T-cell (primary cell): ENCODE data around the gene TMC3. TPM values are rescaled to one million over a fixed set of nuclear protein-coding genes. Genes with fewer than 3 reads are reported as not detected.

ENCODE experiments used
- ATAC-seq, 4 experiments: fragments of 200-7000 bp in 3 of 4; fragments of 150-1000 bp in 1 of 4; cut with Tn5 transposase; replicated peaks in 1 of 4; 1 replicate in 3 of 4; 2 replicates in 1 of 4; pipeline ENCODE4 v1.10.0; 2021; ENCODE audit warnings: moderate library complexity in 3 of 4, mild to moderate bottlenecking in 2 of 4, moderate number of reproducible peaks in 1 of 4
- CTCF ChIA-PET, 2 donors: fragments of 300-600 bp; sonication (Branson Sonifier 250); formaldehyde crosslinking; loops; one replicate each; lab custom pipeline; 2022; ENCODE audit warnings: antibody characterized with exemption in 2 of 2; lab: Charles Lee
- POLR2A ChIA-PET, 2 donors: fragments of 300-600 bp; sonication (Branson Sonifier 250); formaldehyde crosslinking; loops; one replicate each; lab custom pipeline; 2022; ENCODE audit warnings: antibody characterized with exemption in 2 of 2; lab: Charles Lee
- DNase-seq, 35 experiments: peaks; one replicate each; pipeline versions ENCODE4 v3.0.0 to v3.0.0-alpha.2; 2013 to 2023
- H3K27ac ChIP-seq: one replicate; pipeline ENCODE4 v1.5.1; 2013; ENCODE audit warnings: low read length
- H3K27me3 ChIP-seq, 2 experiments: replicated peaks in 1 of 2; 1 replicate in 1 of 2; 2 replicates in 1 of 2; pipeline versions ENCODE4 v1.6.1 to v1.7.0; 2013; ENCODE audit warnings: low read length in 1 of 2, mixed read lengths in 1 of 2; ENCODE audit not compliant: control insufficient read depth in 2 of 2, insufficient read depth in 2 of 2; ENCODE audit errors: extremely low read depth in 1 of 2
- H3K36me3 ChIP-seq, 2 donors: 1 replicate in 1 of 2; 2 replicates in 1 of 2; pipeline versions ENCODE4 v1.6.1 to v1.7.0; 2013; ENCODE audit warnings: low read length in 1 of 2; ENCODE audit not compliant: control insufficient read depth in 2 of 2, insufficient read depth in 1 of 2; ENCODE audit errors: extremely low read depth in 1 of 2
- H3K4me1 ChIP-seq, 2 experiments: 1 replicate in 1 of 2; 2 replicates in 1 of 2; pipeline versions ENCODE4 v1.6.1 to v1.7.0; 2013; ENCODE audit warnings: low read length in 2 of 2, mixed read lengths in 1 of 2; ENCODE audit not compliant: insufficient read depth in 2 of 2, control insufficient read depth in 1 of 2; ENCODE audit errors: extremely low read depth in 1 of 2
- H3K4me3 ChIP-seq, 2 donors: 1 replicate in 1 of 2; 2 replicates in 1 of 2; pipeline versions ENCODE4 v1.5.1 to v1.7.0; 2013; ENCODE audit warnings: mild to moderate bottlenecking in 2 of 2, low read length in 1 of 2, moderate library complexity in 1 of 2; ENCODE audit not compliant: control insufficient read depth in 1 of 2; ENCODE audit errors: extremely low read depth in 1 of 2
- H3K9me3 ChIP-seq: 2 replicates; pipeline ENCODE4 v1.7.0; 2013
- H3K27ac Mint-ChIP-seq, 2 donors: one replicate each; pipeline ENCODE4 v1.8.0; 2020 to 2021; ENCODE audit warnings: mild to moderate bottlenecking in 2 of 2, mixed read lengths in 2 of 2
- H3K27me3 Mint-ChIP-seq, 2 donors: one replicate each; pipeline ENCODE4 v1.8.0; 2021 to 2022; ENCODE audit warnings: mixed read lengths in 2 of 2
- H3K36me3 Mint-ChIP-seq: one replicate; pipeline ENCODE4 v1.8.0; 2021; ENCODE audit warnings: mixed read lengths
- H3K4me1 Mint-ChIP-seq, 3 donors: one replicate each; pipeline ENCODE4 v1.8.0; 2020 to 2022; ENCODE audit warnings: mixed read lengths in 3 of 3, mild to moderate bottlenecking in 1 of 3
- H3K4me3 Mint-ChIP-seq, 3 donors: one replicate each; pipeline ENCODE4 v1.8.0; 2020 to 2022; ENCODE audit warnings: mild to moderate bottlenecking in 3 of 3, mixed read lengths in 3 of 3, moderate library complexity in 3 of 3
- H3K9me3 Mint-ChIP-seq, 3 donors: one replicate each; pipeline ENCODE4 v1.8.0; 2020 to 2022; ENCODE audit warnings: mixed read lengths in 3 of 3
- WGBS: methylation state at CpG from one replicate; pipeline ENCODE4 v1.1.5; 2013; ENCODE audit warnings: missing lambda C conversion rate; ENCODE audit not compliant: insufficient coverage; 5-methylcytosine and 5-hydroxymethylcytosine counted together
- total RNA-seq, 35 experiments: library from RNA in 6 of 35; stranded (reverse) in 6 of 35; fragments of 120-200 nt in 1 of 35; gene quantifications; one replicate each; pipeline versions ENCODE4 v1.2.1 to v1.2.4 and lab custom pipeline; 2013 to 2026

TMC3 gene
- total RNA-seq, 5 donors from 2014 or later (not counting 1 experiment from before 2014, with no cell fraction given): not detected

GRCh38 chr15:81373176-81373575 lies 837 bp downstream of the TMC3 start:
- Mint-ChIP-seq H3K4me3 (no peak overlapping the region), H3K4me1 (no peaks in the 10 kb centered on the region), H3K36me3 (peaks cover 4% of the 10 kb centered on the region), H3K27me3 (no peaks in the 10 kb centered on the region), H3K27ac (no peak overlapping the region), H3K9me3 (no peaks in the 10 kb centered on the region)
- no CpG with 5 or more reads among the region's 5 CpGs for WGBS
- H3K4me3 ChIP-seq: no peak overlapping the region
- no peaks in the 10 kb centered on the region for H3K4me1 ChIP-seq
- H3K36me3 ChIP-seq: no peaks in the 10 kb centered on the region
- H3K27me3 ChIP-seq: peaks cover 0 to 2% of the 10 kb centered on the region in 2 experiments
- H3K27ac ChIP-seq: no peak overlapping the region
- ATAC-seq: no peak
- CTCF ChIA-PET: no interaction called here
- DNase-seq: no peak
- H3K9me3 ChIP-seq: no peaks in the 10 kb centered on the region
- POLR2A ChIA-PET: no interaction called here

DNA sequence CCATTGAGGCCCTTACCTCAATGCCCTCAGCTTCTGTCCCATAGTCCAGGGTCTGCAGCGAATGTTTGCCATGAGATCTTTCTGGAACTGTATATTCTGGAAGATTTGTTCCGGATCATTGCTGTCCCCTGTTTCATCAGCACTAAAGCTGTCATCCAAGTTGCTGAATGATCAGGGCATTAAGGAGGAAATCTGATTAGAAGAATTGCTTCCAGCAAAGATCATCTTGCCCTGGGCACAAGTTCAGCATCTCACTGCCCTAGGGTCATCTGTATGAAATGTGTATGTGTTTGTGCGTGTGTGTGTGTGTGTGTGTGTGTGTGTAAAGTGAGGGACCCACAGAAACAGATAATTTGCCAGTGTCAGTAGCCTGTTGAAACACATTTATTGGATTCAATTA lies 1.4 kb downstream of the TMC3 start:
- ChIA-PET CTCF (interaction anchor here in 1 of 2 donors (0.7 kb wide), 1 partner anchor 73 kb away, joined by 4 read pairs; no protein-coding TSS in a partner anchor), POLR2A (no interaction called here)
- Mint-ChIP-seq H3K36me3 (peaks cover 4% of the 10 kb centered on the region), H3K27ac (no peak overlapping the region), H3K27me3 (no peaks in the 10 kb centered on the region), H3K4me3 (no peak overlapping the region), H3K9me3 (no peaks in the 10 kb centered on the region), H3K4me1 (no peaks in the 10 kb centered on the region)
- 76% methylated on average over 3 of the region's 3 CpGs for WGBS
- Histone ChIP-seq H3K27ac (no peak overlapping the region), H3K27me3 (peaks cover 0 to 2% of the 10 kb centered on the region in 2 experiments), H3K4me3 (no peak overlapping the region), H3K4me1 (no peaks in the 10 kb centered on the region), H3K36me3 (no peaks in the 10 kb centered on the region), H3K9me3 (no peaks in the 10 kb centered on the region)
- DNase-seq (no peak), ATAC-seq (no peak)

- no peak overlapping the region for H3K4me3 ChIP-seq
- ChIA-PET POLR2A (no interaction called here), CTCF (no interaction called here)
- DNase-seq (no peak), ATAC-seq (no peak)
- H3K27me3 ChIP-seq: peaks cover 0 to 6% of the 10 kb centered on the region in 2 experiments
- Mint-ChIP-seq H3K36me3 (peaks cover 15% of the 10 kb centered on the region), H3K27me3 (peaks cover 0 to 4% of the 10 kb centered on the region in 2 donors), H3K9me3 (no peaks in the 10 kb centered on the region), H3K4me1 (no peaks in the 10 kb centered on the region), H3K27ac (no peak overlapping the region), H3K4me3 (no peak overlapping the region)
- no peaks in the 10 kb centered on the region for H3K4me1 ChIP-seq
- no peak overlapping the region for H3K27ac ChIP-seq
- 100% methylated on average over 1 of the region's 5 CpGs for WGBS
- no peaks in the 10 kb centered on the region for H3K9me3 ChIP-seq
- H3K36me3 ChIP-seq: no peaks in the 10 kb centered on the region
These were observed 10.1 kb downstream of the TMC3 start for GRCh38 chr15:81363718-81364500.

- Mint-ChIP-seq H3K4me1 (no peaks in the 10 kb centered on the region), H3K27me3 (peaks cover 0 to 4% of the 10 kb centered on the region in 2 donors), H3K9me3 (no peaks in the 10 kb centered on the region), H3K4me3 (no peak overlapping the region), H3K36me3 (peaks cover 15% of the 10 kb centered on the region), H3K27ac (no peak overlapping the region)
- no peak for DNase-seq
- no peak for ATAC-seq
- H3K4me1 ChIP-seq: no peaks in the 10 kb centered on the region
- H3K4me3 ChIP-seq: no peak overlapping the region
- no peak overlapping the region for H3K27ac ChIP-seq
- ChIA-PET CTCF (no interaction called here), POLR2A (no interaction called here)
- H3K36me3 ChIP-seq: no peaks in the 10 kb centered on the region
- whole genome bisulfite sequencing: no CpG with 5 or more reads among the region's 3 CpGs
- H3K9me3 ChIP-seq: no peaks in the 10 kb centered on the region
- H3K27me3 ChIP-seq: peaks cover 0 to 6% of the 10 kb centered on the region in 2 experiments
These were observed 10.7 kb downstream of the TMC3 start for GRCh38 chr15:81363276-81363675.

DNA sequence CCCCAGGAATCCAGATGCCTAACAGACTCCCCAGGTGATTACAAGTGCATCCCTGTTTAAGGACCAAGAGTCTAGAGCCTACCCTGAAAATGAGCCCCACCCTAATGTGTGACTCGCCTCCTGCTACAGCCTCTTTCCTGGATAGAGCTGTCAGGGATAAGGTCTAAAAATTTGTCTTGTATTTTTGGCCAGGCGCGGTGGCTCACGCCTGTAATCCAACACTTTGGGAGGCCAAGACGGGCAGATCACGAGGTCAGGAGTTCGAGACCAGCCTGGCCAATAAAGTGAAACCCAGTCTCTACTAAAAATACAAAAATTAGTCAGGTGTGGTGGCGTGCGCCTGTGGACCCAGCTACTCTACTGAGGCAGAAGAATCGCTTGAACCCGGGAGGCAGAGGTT lies 11.2 kb downstream of the TMC3 start:
- ATAC-seq (no peak), DNase-seq (no peak)
- Histone ChIP-seq H3K9me3 (no peaks in the 10 kb centered on the region), H3K27ac (no peak overlapping the region), H3K4me3 (no peak overlapping the region), H3K36me3 (no peaks in the 10 kb centered on the region), H3K27me3 (peaks cover 0 to 10% of the 10 kb centered on the region in 2 experiments), H3K4me1 (no peaks in the 10 kb centered on the region)
- 80% methylated on average over 9 of the region's 11 CpGs for WGBS
- H3K27ac Mint-ChIP-seq: no peak overlapping the region
- peaks cover 0 to 4% of the 10 kb centered on the region in 2 donors for H3K27me3 Mint-ChIP-seq
- H3K4me3 Mint-ChIP-seq: no peak overlapping the region
- H3K4me1 Mint-ChIP-seq: no peaks in the 10 kb centered on the region
- ChIA-PET POLR2A (no interaction called here), CTCF (no interaction called here)
- H3K9me3 Mint-ChIP-seq: no peaks in the 10 kb centered on the region
- H3K36me3 Mint-ChIP-seq: peaks cover 15% of the 10 kb centered on the region

GRCh38 chr15:81361891-81362290 lies 12.1 kb downstream of the TMC3 start:
- CTCF ChIA-PET: interaction anchor here in 1 of 2 donors (0.6 kb wide), 1 partner anchor 1975 kb away, joined by 5 read pairs; no protein-coding TSS in a partner anchor
- no peak overlapping the region for H3K4me3 Mint-ChIP-seq

More at GRCh38 chr15:81361891-81362290, 12.1 kb downstream of the TMC3 start:
- Histone ChIP-seq H3K4me1 (no peaks in the 10 kb centered on the region), H3K27ac (no peak overlapping the region), H3K9me3 (no peaks in the 10 kb centered on the region), H3K4me3 (no peak overlapping the region), H3K36me3 (no peaks in the 10 kb centered on the region), H3K27me3 (peaks cover 0 to 10% of the 10 kb centered on the region in 2 experiments)
- Mint-ChIP-seq H3K27me3 (peaks cover 0 to 4% of the 10 kb centered on the region in 2 donors), H3K4me1 (no peaks in the 10 kb centered on the region), H3K36me3 (peaks cover 15% of the 10 kb centered on the region), H3K9me3 (no peaks in the 10 kb centered on the region), H3K27ac (no peak overlapping the region)
- no peak for DNase-seq
- no peak for ATAC-seq
- WGBS: no CpG with 5 or more reads among the region's 7 CpGs
- POLR2A ChIA-PET: no interaction called here
